GM21526 (cell line): ENCODE results near the gene HTR3C.
A peak's percentile ranks its signal among the peaks of the same experiment; 100 is the strongest.
"Not testable (repeated sequence)": the region's sequence is repeated elsewhere in the genome, so short reads cannot be mapped to it uniquely, and the experiment has no call there.

Experiments
- ATAC-seq: cut with Tn5 transposase; IDR thresholded peaks from one replicate; pipeline ENCODE4 v1.9.1; 2021; ENCODE audit warnings: moderate library complexity; ENCODE audit not compliant: unreplicated experiment, low FRiP score

The HTR3C gene

GRCh38 chr3:184052767-184053166 lies at the start of gene HTR3C:
Gene HTR3C, plus strand, starts transcription at chr3:184053047. Its CDS starts 34 bp downstream, at chr3:184053081.
- no peak for ATAC-seq

- ATAC-seq = no peak
These were observed 49.5 kb upstream of the HTR3C start for GRCh38 chr3:184003187-184003967.

GRCh38 chr3:184004476-184004875 lies 48.4 kb upstream of the HTR3C start:
- no peak for ATAC-seq

- ATAC-seq = no peak
These were observed 46.8 kb upstream of the HTR3C start for GRCh38 chr3:184005941-184006507.

- not testable (repeated sequence) for ATAC-seq
These were observed 45.6 kb upstream of the HTR3C start for GRCh38 chr3:184007143-184007813.

- ATAC-seq = no peak
These were observed 44.7 kb upstream of the HTR3C start for GRCh38 chr3:184008161-184008560.

GRCh38 chr3:184011230-184011876 lies 41.5 kb upstream of the HTR3C start:
- ATAC-seq = no peak

GRCh38 chr3:184011937-184012889 lies 40.6 kb upstream of the HTR3C start:
- ATAC-seq = no peak

GRCh38 chr3:184015381-184016019 lies 37.3 kb upstream of the HTR3C start:
- no peak for ATAC-seq

GRCh38 chr3:184016169-184016570 lies 36.7 kb upstream of the HTR3C start:
- ATAC-seq = no peak

- peak; percentile 68 for ATAC-seq
These were observed 35.8 kb upstream of the HTR3C start for GRCh38 chr3:184016811-184017671.

- ATAC-seq = peak; percentile 97
These were observed 35.0 kb upstream of the HTR3C start, which contains the start of gene ABCC5 for GRCh38 chr3:184017672-184018423. Gene ABCC5, minus strand, starts transcription at chr3:184017884. Its CDS starts 3,492 bp downstream, at chr3:184014392.

- ATAC-seq = no peak
These were observed 34.3 kb upstream of the HTR3C start for GRCh38 chr3:184018424-184018973.

- no peak for ATAC-seq
These were observed 30.5 kb upstream of the HTR3C start for GRCh38 chr3:184022323-184022722.

GRCh38 chr3:184025256-184025655 lies 27.6 kb upstream of the HTR3C start:
- not testable (repeated sequence) for ATAC-seq

GRCh38 chr3:184028275-184028890 lies 24.5 kb upstream of the HTR3C start:
- ATAC-seq = not testable (repeated sequence)

- ATAC-seq = no peak
These were observed 23.4 kb upstream of the HTR3C start for GRCh38 chr3:184029443-184029842.
